Heart left ventricle (tissue), 13 donors: ENCODE measurements around the gene DEXI.
"Not testable (repeated sequence)": the region's sequence is repeated elsewhere in the genome, so short reads cannot be mapped to it uniquely, and the experiment has no call there.

Source experiments
- CTCF ChIP-seq, 12 donors: fragments of 200-600 bp; sonication (generic) in 4 of 12; IDR thresholded peaks; one replicate each; pipeline versions ENCODE4 v1.5.0 to v1.8.0; 2018 to 2022; ENCODE audit warnings: antibody characterized with exemption in 12 of 12, mild to moderate bottlenecking in 5 of 12
- POLR2A ChIP-seq, 2 donors: fragments of 450-650 bp; IDR thresholded peaks; one replicate each; pipeline ENCODE4 v1.6.1; 2017; ENCODE audit warnings: antibody characterized with exemption in 2 of 2, mild to moderate bottlenecking in 2 of 2, moderate library complexity in 2 of 2
- donor health status: ischemic (EF 13 %, LVEDD 7.1; RV severe dilation, severe dysfunction).
- donor health status: DM: no; HTN: yes; CAD: no.
- donor health status: DM: no; HTN: no; CAD: no.
- donor health status: ischemic (EF 25% LVEDD 6.9; RV normal size, moderate dysfunction).
- donor health status: ischemic (EF 25% LVEDD 5.7; RV mildly dilated, moderate dysfunction).
- donor health status: ischemic (EF 35%, LVEDD 5.7; RV mildly dilated, moderate dysfunction).
- donor health status: nonischemic (EF 11% LVEDD 7.7; RV severe dilation, severe dysfunction).
- donor health status: DM: yes; HTN: yes; CAD: no.
- donor health status: PGD.
- donor health status: ischemic (EF 29% LVEDD 5.4; RV normal size, mild dysfunction).
- donor health status: nonischemic (EF 23%, LVEDD 6.1; RV moderate dilation, normal function).

- not testable (repeated sequence) for TF ChIP-seq CTCF, POLR2A (IDR thresholded peaks at IDR 0.05)
These were observed 325 bp downstream of the DEXI start for GRCh38 chr16:10941935-10942351.
